Activated T-cell treated with anti-CD3 and anti-CD28 coated beads, Interleukin-2, amount 50 U/mL, for 4 hours (primary cell): ENCODE measurements around the gene FAM9B. TPM values are rescaled to one million over a fixed set of nuclear protein-coding genes. Genes with fewer than 3 reads are reported as not detected.
"Not testable (repeated sequence)": the region's sequence is repeated elsewhere in the genome, so short reads cannot be mapped to it uniquely, and the experiment has no call there.

ENCODE experiments used
- ATAC-seq, 2 donors: fragments of 200-7000 bp; cut with Tn5 transposase; one replicate each; pipeline ENCODE4 v1.10.0; 2021
- DNase-seq: peaks from one replicate; pipeline ENCODE4 v3.0.0-alpha.2; 2020
- H3K27me3 Mint-ChIP-seq: one replicate; pipeline ENCODE4 v1.8.0; 2021; ENCODE audit warnings: low read depth, mixed read lengths
- H3K36me3 Mint-ChIP-seq: one replicate; pipeline ENCODE4 v1.8.0; 2022; ENCODE audit warnings: mixed read lengths; ENCODE audit not compliant: insufficient read depth
- H3K4me1 Mint-ChIP-seq: one replicate; pipeline ENCODE4 v1.8.0; 2021; ENCODE audit warnings: low read depth, mixed read lengths
- H3K4me3 Mint-ChIP-seq: one replicate; pipeline ENCODE4 v1.8.0; 2021; ENCODE audit warnings: mild to moderate bottlenecking, moderate library complexity, mixed read lengths
- H3K9me3 Mint-ChIP-seq: one replicate; pipeline ENCODE4 v1.8.0; 2021; ENCODE audit warnings: mixed read lengths
- total RNA-seq, 3 donors: library from RNA; stranded (reverse); gene quantifications; one replicate each; pipeline ENCODE4 v1.2.1, GENCODE V29; 2021

Gene FAM9B
- total RNA-seq, 3 donors from 2014 or later = not detected

GRCh38 chrX:9023293-9023692, 10.6 kb downstream of the FAM9B start:
- H3K27me3 Mint-ChIP-seq = no peaks in the 10 kb centered on the region
- H3K9me3 Mint-ChIP-seq = no peaks in the 10 kb centered on the region
- no peaks in the 10 kb centered on the region for H3K4me1 Mint-ChIP-seq
- no peaks in the 10 kb centered on the region for H3K36me3 Mint-ChIP-seq
- ATAC-seq (no peak), DNase-seq (no peak)
- H3K4me3 Mint-ChIP-seq = no peak overlapping the region

- DNase-seq = no peak
- no peaks in the 10 kb centered on the region for H3K4me1 Mint-ChIP-seq
- no peak overlapping the region for H3K4me3 Mint-ChIP-seq
- H3K27me3 Mint-ChIP-seq = no peaks in the 10 kb centered on the region
- no peaks in the 10 kb centered on the region for H3K36me3 Mint-ChIP-seq
- H3K9me3 Mint-ChIP-seq = no peaks in the 10 kb centered on the region
- ATAC-seq = no peak
Measured at GRCh38 chrX:9019151-9019550, 14.8 kb downstream of the FAM9B start.

GRCh38 chrX:9018332-9018731, 15.6 kb downstream of the FAM9B start:
- DNase-seq, H3K4me1 Mint-ChIP-seq, H3K9me3 Mint-ChIP-seq, H3K4me3 Mint-ChIP-seq, H3K27me3 Mint-ChIP-seq, H3K36me3 Mint-ChIP-seq, ATAC-seq: not testable (repeated sequence)

- Mint-ChIP-seq H3K9me3 (no peaks in the 10 kb centered on the region), H3K36me3 (no peaks in the 10 kb centered on the region), H3K4me1 (peaks cover 8% of the 10 kb centered on the region), H3K4me3 (no peak overlapping the region), H3K27me3 (no peaks in the 10 kb centered on the region)
- DNase-seq (no peak), ATAC-seq (no peak)
Measured at GRCh38 chrX:9003041-9003440, 30.9 kb downstream of the FAM9B start.

GRCh38 chrX:8988446-8988845, 45.5 kb downstream of the FAM9B start:
- Mint-ChIP-seq H3K27me3 (no peaks in the 10 kb centered on the region), H3K4me3 (no peak overlapping the region), H3K36me3 (no peaks in the 10 kb centered on the region), H3K9me3 (no peaks in the 10 kb centered on the region), H3K4me1 (peaks cover 24% of the 10 kb centered on the region)
- DNase-seq (no peak), ATAC-seq (peak; percentile 88 to 91)

GRCh38 chrX:8987672-8988250, 46.2 kb downstream of the FAM9B start:
- peaks cover 24% of the 10 kb centered on the region for H3K4me1 Mint-ChIP-seq
- DNase-seq (no peak), ATAC-seq (peak; percentile 55 to 70)
- H3K36me3 Mint-ChIP-seq = no peaks in the 10 kb centered on the region
- H3K4me3 Mint-ChIP-seq = peak overlapping the region; percentile 29
- no peaks in the 10 kb centered on the region for H3K27me3 Mint-ChIP-seq
- H3K9me3 Mint-ChIP-seq = no peaks in the 10 kb centered on the region

GRCh38 chrX:8984231-8984630, 49.7 kb downstream of the FAM9B start:
- Mint-ChIP-seq H3K36me3 (no peaks in the 10 kb centered on the region), H3K9me3 (no peaks in the 10 kb centered on the region), H3K27me3 (no peaks in the 10 kb centered on the region), H3K4me1 (peaks cover 37% of the 10 kb centered on the region), H3K4me3 (no peak overlapping the region)
- DNase-seq (no peak), ATAC-seq (no peak)

- DNase-seq = no peak
- Mint-ChIP-seq H3K36me3 (no peaks in the 10 kb centered on the region), H3K9me3 (no peaks in the 10 kb centered on the region), H3K27me3 (no peaks in the 10 kb centered on the region), H3K4me1 (peaks cover 19% of the 10 kb centered on the region), H3K4me3 (no peak overlapping the region)
- ATAC-seq = peak; percentile 65 to 80
Measured at GRCh38 chrX:8981723-8982122, 52.2 kb downstream of the FAM9B start.

GRCh38 chrX:8980756-8981155, 53.2 kb downstream of the FAM9B start:
- ATAC-seq = no peak
- no peaks in the 10 kb centered on the region for H3K9me3 Mint-ChIP-seq
- H3K4me1 Mint-ChIP-seq = peaks cover 14% of the 10 kb centered on the region
- H3K27me3 Mint-ChIP-seq = no peaks in the 10 kb centered on the region
- no peak overlapping the region for H3K4me3 Mint-ChIP-seq
- H3K36me3 Mint-ChIP-seq = no peaks in the 10 kb centered on the region
- no peak for DNase-seq

Other genes starting within 250 kb of the FAM9B start
- not detected for gene FAM9A, start 232.7 kb downstream of the FAM9B start, total RNA-seq